ENCODE measurements around the gene KCNV2.

- TF ChIP-seq CTCF (conservative IDR thresholded peaks at IDR 0.05; ENCODE audit: low read length) (no peak), EZH2phosphoT487 (IDR thresholded peaks at IDR 0.05; ENCODE audit: borderline replicate concordance, low read depth, low read length) (no peak)
Observed at GRCh38 chr9:2727374-2727773, 10.1 kb downstream of the KCNV2 start.
